OCI-LY3 (cell line): ENCODE measurements around the gene MCU.
"Not testable (repeated sequence)": the region's sequence is repeated elsewhere in the genome, so short reads cannot be mapped to it uniquely, and the experiment has no call there.

ENCODE experiments used
- CTCF ChIP-seq: fragments of 200-600, 300-600 bp; sonication (generic); IDR thresholded peaks from 2 replicates; pipeline ENCODE4 v1.5.1; 2014; ENCODE audit warnings: antibody characterized with exemption, low read length, low read depth
- EZH2phosphoT487 ChIP-seq: fragments of 200-600 bp; shearing (Covaris generic); IDR thresholded peaks from 2 replicates; pipeline ENCODE4 v1.6.1; 2018; ENCODE audit warnings: antibody characterized with exemption, mixed run types, low read depth

GRCh38 chr10:72737357-72737756 is 45.4 kb downstream of the MCU start:
- not testable (repeated sequence) for TF ChIP-seq CTCF, EZH2phosphoT487
